ENCODE data around the gene SNRNP70.

Gene SNRNP70

GRCh38 chr19:49064768-49065611 lies 20.3 kb upstream of the SNRNP70 start, which contains the start of gene NTF4:
TSS of gene NTF4 (minus strand) at chr19:49064818. CDS start at chr19:49061997, 2,821 bp downstream.
- no peak for DNase-seq

- no peak for DNase-seq
Observed at GRCh38 chr19:49065905-49066512, 19.2 kb upstream of the SNRNP70 start.

DNA sequence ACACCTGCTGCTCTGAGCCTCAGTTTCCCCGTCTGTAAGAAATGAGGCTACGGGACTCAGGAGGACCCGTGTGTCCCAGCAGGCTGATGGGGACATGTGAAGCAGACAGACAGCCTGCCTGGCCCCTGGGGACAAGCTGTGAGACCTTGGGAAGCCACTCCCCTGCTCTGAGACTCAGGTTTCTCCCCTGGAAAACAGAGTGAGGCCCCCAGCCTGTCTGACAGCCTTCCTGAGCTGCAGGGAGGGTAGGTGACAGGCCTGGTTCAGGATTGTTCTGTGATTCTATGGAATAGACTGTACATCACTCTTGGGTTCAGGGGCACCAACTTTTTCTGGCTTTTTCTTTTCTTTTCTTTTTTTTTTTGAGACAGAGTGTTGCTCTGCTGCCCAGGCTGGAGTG lies 17.7 kb upstream of the SNRNP70 start:
- no peak for DNase-seq

DNA sequence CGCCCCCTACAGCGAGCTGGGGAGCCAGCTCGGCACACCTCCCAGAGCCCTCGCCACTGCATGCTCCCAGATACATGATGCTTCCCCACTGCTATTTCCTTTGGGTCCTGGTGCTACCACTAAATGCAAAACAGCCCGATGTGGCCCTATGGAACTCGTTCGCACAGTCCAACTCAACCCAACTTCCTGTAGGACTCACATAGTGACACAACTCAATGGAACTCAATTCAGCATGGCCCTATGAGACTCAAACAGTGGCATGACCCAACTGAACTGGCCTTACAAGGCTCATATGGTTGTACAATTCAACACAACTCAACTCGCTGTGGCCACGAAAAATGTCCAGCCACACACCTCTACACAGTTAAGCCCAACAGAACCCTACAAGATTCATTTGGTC lies 16.2 kb upstream of the SNRNP70 start:
- DNase-seq, result no peak

DNA sequence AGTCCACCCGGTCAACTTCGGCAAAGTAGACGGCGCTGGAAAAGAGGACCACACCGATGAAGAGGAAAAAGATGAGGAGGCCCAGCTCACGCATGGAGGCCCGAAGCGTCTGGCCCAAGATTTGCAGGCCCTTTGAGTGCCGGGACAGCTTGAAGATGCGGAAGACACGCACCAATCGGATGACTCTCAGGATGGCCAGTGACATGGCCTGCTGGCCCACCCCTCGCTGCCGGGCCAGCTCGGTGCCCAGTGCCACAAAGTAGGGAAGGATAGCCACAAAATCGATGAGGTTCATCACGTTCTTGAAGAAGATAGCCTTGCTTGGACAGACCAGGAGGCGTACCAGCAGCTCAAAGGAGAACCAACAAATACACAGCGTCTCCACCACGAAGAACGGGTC lies 14.8 kb upstream of the SNRNP70 start:
- no peak for DNase-seq

DNA sequence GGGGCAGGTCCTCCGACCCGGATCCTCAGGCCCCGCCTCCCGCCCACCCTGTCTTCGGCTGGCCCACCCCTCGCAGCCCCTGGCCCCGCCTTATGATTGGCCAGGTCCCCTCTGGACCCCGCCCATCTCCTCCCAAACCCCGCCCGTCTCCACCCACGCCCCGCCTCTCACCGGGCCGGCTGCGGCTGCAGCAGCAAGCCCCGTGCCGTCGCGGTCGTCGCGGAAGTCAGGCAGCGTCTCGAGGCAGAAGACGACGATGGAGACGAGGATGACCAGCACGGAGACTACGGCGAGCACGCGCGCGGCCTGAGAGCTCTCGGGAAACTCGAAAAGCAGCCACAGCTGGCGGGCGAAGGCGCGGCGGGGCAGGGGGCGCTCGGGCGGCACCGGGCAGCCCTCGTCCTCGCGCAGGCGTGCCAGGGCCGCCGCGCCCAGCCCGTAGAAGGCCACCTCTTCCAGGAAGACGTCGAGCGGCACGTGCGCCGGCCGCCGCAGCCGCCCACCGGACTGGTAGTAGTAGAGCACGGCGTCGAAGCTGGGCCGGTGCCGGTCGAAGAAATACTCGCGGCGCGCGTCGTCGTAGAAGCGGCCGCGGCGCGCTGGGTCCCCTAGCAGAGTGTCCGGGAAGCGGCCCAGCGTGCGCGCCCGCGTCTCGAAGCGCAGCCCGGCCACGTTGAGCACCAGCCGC lies 13.2 kb upstream of the SNRNP70 start:
- DNase-seq, result no peak

GRCh38 chr19:49073514-49074378 lies 11.5 kb upstream of the SNRNP70 start:
- DNase-seq, result peak; percentile 14 to 19

GRCh38 chr19:49074869-49075268 lies 10.4 kb upstream of the SNRNP70 start:
- DNase-seq, result peak in 1 of 2 donors; percentile 27

- no peak for DNase-seq
Observed at GRCh38 chr19:49080392-49080791, 4.9 kb upstream of the SNRNP70 start.

GRCh38 chr19:49081273-49081672 lies 4.0 kb upstream of the SNRNP70 start:
- DNase-seq, result no peak

GRCh38 chr19:49084206-49085019 lies 838 bp upstream of the SNRNP70 start:
- no peak for DNase-seq

GRCh38 chr19:49085868-49086232 lies 599 bp downstream of the SNRNP70 start:
- peak in 1 of 2 donors; percentile 3 for DNase-seq

GRCh38 chr19:49086296-49086695 lies 1.0 kb downstream of the SNRNP70 start:
- no peak for DNase-seq

GRCh38 chr19:49091391-49092038 lies 6.3 kb downstream of the SNRNP70 start:
- DNase-seq, result no peak

DNA sequence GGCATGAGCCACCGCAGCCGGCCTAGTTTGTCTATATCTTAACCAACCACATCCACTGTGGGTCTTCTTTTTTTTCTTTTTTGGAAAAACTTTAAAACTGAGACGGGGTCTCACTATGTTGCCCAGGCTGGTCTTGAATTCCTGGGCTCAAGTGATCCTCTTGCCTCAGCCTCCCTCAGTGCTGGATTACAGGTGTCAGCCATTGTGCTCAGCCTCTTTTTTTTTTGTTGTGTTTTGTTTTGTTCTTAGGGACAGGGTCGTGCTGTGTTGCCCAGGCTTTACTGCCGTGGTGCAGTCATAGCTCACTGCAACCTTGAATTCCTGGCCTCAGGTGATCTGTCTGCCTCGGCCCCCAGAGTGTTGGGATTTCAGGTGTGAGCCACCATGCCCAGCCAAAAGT lies 7.4 kb downstream of the SNRNP70 start:
- no peak for DNase-seq

DNA sequence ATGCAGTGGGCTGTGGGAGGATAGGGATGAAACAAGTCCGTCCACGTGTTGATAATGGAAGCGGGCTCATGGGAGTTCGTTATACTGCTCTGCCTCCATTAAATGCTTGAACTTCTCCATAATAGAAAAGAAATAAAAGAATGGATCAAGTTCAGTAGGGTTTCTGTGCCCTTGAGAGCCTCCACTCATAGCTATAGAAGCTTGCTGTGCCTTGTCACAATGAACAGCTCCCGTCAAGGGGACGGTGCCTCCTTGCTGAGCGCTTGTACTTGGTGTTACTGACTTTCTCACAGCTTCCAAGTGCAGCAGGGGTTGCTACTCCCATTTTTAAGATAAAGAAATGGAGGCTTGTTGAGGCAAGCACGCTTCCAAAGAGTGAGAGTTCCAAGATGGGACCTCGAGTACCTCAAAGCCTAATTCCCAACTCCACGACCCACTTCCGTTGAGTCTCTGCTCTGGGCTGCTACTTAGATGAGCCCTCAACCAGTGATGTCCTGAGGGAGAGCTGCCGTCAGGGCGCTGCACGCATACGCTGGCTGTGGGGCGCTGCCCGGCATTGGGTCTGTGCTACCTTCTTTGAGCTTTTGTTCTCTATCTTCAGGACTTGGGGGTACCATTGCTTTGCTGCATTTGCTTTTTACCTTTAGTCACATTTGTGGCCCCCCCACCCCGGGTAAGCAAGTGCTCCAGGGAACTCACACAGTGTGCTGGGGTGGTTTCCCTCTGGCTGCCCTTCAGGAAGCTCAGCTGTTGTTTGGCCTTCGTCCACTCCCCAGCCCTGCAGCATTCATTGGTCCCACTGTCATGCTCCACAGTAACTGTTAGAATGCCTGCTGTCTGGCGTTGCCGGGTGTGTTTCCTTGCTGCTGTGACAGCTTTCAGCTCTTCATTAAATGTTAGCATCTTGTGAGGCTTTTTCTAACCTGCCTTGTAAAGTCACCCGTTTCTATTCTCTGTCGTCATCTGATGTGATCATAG lies 9.5 kb downstream of the SNRNP70 start:
- no peak for DNase-seq

DNA sequence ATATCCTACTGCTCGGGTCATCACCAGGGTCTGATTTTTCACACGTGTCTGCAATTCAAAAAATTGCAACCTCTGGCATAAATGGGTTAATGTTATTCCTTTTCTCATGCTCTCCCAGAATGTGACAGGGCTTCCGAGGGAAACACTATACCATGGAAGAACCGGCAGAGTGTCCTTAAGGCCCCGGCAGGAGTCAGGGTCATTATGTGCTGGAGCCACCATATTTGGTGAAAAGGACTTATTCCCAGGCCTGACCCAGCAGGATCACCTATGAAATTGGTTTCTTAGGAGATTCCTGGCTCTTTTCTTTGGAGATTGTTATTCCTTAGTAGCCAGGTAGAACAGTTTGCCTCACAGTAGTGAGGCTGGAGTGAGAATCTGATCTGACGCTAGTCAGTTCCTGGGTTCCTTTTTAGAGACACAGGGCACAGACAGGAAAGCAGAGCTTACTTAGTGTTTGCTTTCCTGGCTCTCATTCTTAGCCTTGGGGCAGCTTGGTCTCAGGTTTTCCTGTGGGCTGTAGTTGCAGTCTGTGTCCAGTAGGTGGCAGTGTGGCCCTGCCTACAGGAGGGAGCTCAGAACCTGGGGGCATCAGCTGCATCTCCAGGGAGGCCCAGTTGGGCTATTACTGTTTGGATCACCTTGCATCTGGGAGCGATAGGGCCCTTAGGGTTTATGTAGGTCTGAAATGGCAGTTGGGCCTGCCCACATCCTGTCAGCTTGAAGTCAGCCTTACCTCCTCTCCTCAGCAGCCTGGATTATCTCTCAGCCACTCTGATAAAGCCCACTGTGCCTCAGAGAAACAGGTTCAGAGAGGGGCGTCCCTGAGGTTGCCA lies 12.4 kb downstream of the SNRNP70 start:
- peak; percentile 37 to 89 for DNase-seq

GRCh38 chr19:49098795-49099194 lies 13.5 kb downstream of the SNRNP70 start:
- no peak for DNase-seq

- DNase-seq, result no peak
Observed at GRCh38 chr19:49101160-49101559, 15.9 kb downstream of the SNRNP70 start.

Data from inflammatory macrophage treated with lipopolysaccharide for 1 hour (primary cell).